HTERT RPE-1 (cell line): Measurements from ENCODE around the gene MYL11.

Experiments
- in situ Hi-C: fragments of 300-500 bp; cut with MboI; formaldehyde crosslinking; loops from 4 replicates; pipeline ENCODE4 v1.14.3; 2020; ENCODE audit warnings: low sequenced_read_pairs

Gene MYL11

GRCh38 chr16:30353438-30354129, 21.0 kb upstream of the MYL11 start:
- in situ Hi-C loops = no loop called here

DNA sequence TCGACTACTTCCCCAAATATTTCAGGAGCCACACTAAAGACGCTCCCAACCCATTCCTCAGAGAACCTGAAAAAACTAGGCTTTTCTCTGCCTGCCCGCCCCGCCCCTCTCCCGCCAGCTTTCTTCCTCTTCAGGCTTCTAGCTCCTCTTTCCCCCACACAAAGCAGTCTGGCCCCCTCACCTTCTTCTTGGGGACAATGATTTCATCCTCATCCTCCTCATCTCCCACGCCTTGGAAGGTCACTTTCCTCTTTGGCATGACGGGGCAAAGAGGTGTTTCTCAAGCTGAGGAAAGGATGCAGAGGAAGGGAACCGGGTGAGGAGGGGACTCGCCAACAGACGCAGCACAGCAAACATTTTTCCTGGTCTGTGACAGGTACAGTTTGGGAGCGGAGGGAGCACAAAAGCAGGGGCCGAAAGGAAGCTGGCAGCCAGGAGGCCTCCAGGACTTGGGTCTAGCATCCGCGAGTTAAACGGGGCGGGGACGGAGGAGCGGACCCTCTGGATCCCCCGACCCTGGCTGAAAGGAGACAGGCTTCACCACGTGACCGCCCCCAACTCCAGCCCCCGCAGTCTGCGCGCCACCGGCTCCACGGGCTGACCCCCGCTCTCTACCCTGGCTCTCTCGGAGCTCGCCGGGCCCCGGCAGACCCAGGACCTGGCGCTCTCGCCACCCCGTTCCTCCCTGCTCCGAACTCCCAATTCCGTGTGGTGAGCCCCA, 20.0 kb upstream of the MYL11 start:
- in situ Hi-C loops = no loop called here

GRCh38 chr16:30355144-30355953, 19.3 kb upstream of the MYL11 start, which contains the start of gene CD2BP2:
Gene CD2BP2 (minus strand): TSS chr16:30355308. CDS start chr16:30354681, 627 bp downstream.
- in situ Hi-C loops = no loop called here

DNA sequence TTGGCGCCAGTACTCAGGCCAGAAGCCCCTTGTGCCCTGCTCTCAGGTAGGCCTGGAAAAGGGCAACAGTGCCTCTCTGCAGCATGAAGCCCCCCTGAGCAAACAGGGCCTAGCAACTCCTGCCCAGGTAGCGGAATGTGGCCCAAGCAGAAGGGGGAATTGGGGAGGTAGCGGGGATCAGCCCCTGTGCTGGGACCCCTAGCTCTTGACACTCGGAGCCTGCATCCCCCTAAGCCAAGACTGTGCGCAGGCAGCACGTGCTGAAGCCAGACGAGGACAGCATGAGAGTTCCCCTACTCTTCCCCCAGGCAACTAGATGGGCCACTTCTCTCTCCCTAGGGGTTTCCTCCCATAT, 18.7 kb upstream of the MYL11 start:
- in situ Hi-C loops = no loop called here

GRCh38 chr16:30356401-30357084, 18.1 kb upstream of the MYL11 start:
- in situ Hi-C loops = no loop called here

GRCh38 chr16:30357085-30357714, 17.4 kb upstream of the MYL11 start:
- in situ Hi-C loops = no loop called here

DNA sequence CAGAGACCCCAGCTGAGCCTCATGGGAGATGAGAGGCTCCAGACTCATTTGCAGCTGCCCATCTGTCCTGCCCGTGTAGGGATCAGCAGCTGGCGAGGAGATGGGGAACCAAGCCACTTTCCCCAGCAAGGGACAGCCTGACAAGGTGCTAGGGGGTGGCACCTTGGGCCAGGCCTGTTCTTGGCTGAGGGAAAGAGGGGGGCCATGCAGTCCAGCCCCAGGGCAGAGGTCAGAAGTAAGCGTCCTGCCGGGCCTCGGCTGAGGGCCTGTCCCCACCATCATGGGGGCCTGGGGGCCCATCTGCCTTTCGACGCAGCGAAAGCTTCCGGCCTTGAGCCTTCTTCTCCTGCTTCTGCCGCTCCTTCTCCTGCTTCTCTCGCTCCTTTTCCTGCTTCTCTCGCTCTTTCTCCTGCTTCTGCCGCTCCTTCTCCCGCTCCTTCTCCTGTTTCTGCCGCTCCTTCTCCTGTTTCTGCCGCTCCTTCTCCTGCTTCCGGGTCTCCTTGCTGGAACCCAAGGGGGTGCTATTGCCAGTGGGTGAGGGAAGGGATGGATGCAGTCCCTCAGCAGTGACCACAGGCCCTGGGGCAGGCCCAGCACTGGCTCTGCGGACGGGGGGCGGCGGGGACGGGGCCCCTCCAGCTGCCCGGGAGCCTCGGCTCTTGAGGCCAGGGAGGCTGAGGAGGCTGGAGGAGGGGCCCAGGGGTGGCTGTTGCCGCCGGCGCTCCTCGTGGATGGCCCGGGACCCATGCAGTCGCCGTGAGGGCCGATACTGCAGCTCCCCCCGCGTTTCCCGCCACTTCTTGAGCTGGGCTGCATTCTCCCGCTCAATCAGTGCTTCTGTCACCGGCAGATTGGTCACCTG, 16.7 kb upstream of the MYL11 start:
- in situ Hi-C loops = no loop called here

GRCh38 chr16:30358577-30358936, 16.0 kb upstream of the MYL11 start:
- in situ Hi-C loops = no loop called here

DNA sequence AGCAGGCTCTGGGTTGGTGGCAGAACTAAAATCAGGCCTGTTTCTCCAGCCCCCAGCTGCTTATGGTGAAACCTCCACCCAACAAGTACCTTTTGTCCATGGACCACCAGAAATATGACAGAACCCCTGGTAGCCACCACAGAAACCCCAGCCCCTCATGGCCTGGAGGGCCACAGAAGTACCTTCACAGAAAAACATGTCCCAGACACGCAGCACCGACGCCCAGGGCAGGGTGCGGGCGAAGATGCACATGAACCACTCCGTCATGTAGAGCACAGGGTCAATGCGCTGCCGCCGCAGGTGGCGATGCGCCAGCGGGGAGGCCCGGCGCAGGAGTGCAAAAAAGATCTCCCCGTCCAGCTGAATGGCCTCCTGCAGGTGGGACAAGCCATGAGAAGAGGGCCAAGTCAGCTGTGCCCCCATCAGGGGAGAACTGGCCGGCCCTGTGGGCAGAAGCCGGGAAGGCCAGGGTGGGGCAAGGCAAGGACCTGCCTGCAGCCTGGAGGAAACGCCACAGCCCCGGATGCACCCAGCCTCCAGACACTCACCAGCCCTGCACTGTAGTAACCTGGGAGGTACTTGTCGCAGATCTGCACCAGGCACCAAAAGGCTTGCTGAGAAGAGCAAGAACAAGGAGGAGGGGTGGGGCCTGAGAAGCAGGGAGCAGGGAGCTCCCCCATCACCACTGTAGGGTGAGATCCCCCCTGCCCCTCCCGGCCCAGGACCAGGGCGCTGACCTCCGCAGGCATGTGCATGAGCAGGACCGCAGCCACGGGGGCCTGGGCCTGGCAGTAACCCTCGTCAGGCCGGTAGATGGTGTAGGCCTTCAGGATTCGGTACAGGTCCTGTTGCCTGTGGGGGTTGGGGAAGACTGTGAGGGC, 15.4 kb upstream of the MYL11 start:
- in situ Hi-C loops = no loop called here

- in situ Hi-C loops = no loop called here
These were observed 14.8 kb upstream of the MYL11 start for GRCh38 chr16:30359871-30360170.

DNA sequence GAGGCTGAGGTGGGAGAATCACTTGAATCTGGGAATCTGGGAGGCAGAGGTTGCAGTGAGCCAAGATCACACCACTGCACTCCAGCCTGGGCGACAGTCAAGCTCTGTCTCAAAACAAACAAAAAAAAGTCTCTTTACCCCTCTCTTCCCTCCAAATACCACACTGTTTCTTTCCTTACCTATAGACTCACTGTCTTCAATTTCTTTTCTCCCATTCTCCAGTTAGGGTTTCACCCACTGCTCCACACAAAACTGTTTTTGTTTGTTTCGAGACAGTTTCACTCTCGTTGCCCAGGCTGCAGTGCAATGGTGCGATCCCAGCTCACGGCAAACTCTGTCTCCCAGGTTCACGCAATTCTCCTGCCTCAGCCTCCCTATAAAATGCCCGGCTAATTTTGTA, 13.4 kb upstream of the MYL11 start:
- in situ Hi-C loops = no loop called here

- in situ Hi-C loops = no loop called here
These were observed 9.4 kb upstream of the MYL11 start for GRCh38 chr16:30365200-30365599.

DNA sequence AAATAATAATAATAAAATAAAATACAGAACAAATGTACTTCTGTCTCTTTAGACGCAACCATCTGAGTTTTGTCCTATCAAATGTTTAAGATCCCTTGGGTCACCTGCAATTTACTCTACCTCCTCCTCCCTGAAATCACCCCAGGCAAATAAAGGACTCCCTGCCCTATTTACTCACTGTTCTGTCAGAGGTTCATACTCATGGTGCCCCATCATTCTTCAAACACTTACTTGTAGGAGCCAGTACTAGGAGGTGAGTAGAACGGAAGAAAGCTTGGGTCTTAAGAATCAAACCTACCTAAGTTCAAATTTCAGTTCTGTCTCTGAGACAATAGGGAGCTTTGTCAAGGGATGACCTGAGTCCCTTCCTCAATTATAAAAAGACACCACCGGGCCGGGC, 8.1 kb upstream of the MYL11 start:
- in situ Hi-C loops = no loop called here

- in situ Hi-C loops = no loop called here
These were observed 7.1 kb upstream of the MYL11 start for GRCh38 chr16:30367349-30368009.

GRCh38 chr16:30368122-30368791, 6.3 kb upstream of the MYL11 start:
- in situ Hi-C loops = no loop called here

- in situ Hi-C loops = no loop called here
These were observed 5.9 kb upstream of the MYL11 start for GRCh38 chr16:30368792-30369090.

GRCh38 chr16:30369091-30369937, 5.3 kb upstream of the MYL11 start:
- in situ Hi-C loops = no loop called here
